RPMI8226 (cell line): ENCODE data around the gene NCAN.

Source experiments
- DNase-seq: peaks from one replicate; pipeline ENCODE4 v3.0.0-alpha.2; 2015

Gene NCAN

DNA sequence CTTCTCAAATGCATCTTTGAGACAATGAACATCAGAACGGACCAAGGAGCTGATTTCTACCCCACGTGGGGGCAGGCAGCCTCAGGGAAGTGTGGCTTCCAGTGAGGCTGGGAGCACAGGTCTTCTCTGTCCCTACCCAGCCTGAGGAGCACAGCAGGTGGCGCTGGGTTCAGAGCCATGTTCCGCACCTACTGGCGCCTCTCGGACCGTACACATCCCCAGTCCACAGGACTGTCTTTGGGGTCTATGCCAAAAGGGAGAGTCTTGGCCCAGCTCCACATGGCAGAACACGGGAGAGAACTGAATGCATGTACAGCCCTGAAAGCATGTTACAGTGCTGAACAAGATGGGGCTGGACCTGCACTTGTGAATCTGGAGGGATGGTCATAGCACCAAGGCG lies 86.0 kb downstream of the NCAN start:
- no peak for DNase-seq

DNA sequence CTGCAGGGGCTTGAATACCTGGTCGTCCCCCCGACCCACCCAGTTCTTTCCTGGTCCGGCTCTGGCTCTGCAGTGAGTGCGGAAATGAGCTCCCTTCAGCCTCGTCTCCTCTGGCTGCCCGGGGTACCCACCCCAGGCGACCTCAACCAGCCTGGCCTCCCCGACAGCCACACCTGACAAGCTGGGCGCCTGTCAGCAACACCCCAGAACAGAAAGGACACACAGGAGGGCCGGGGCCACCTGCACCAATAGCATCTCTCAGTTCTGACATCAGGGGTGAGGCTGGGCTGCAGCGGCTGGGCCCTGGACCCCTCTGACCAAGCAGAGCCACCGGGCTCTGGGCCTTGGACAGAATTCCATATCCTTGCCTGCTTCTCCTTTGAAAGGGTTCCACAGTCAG lies 88.9 kb downstream of the NCAN start:
- DNase-seq = no peak
